Ovary (tissue), 9 donors: Measurements from ENCODE around the gene FILIP1L. TPM values are rescaled to one million over a fixed set of nuclear protein-coding genes. Genes with fewer than 3 reads are reported as not detected.

Source experiments
- DNase-seq, 5 donors: peaks; one replicate each; pipeline ENCODE4 v3.0.0-alpha.2; 2019 to 2020
- H3K27ac ChIP-seq, 2 donors: fragments of 200-600 bp; one replicate each; pipeline versions ENCODE4 v1.5.1 to v1.8.0; 2019 to 2022
- H3K27me3 ChIP-seq: fragments of 200-600 bp; one replicate; pipeline ENCODE4 v1.8.0; 2022
- H3K36me3 ChIP-seq: fragments of 200-600 bp; sonication (generic); one replicate; pipeline ENCODE4 v1.5.1; 2019
- H3K4me1 ChIP-seq: one replicate; pipeline ENCODE4 v1.8.1; 2013; ENCODE audit warnings: mild to moderate bottlenecking, moderate library complexity; ENCODE audit not compliant: insufficient read depth
- H3K4me3 ChIP-seq: fragments of 200-600 bp; sonication (generic); one replicate; pipeline ENCODE4 v1.5.1; 2017
- H3K9me3 ChIP-seq, 2 donors: fragments of 200-600 bp in 1 of 2; sonication (generic) in 1 of 2; one replicate each; pipeline versions ENCODE4 v1.5.1 to v1.8.1; 2013 to 2019; ENCODE audit warnings: mild to moderate bottlenecking in 1 of 2, moderate library complexity in 1 of 2
- EP300 ChIP-seq: sonication (generic); formaldehyde crosslinking; IDR thresholded peaks from one replicate; pipeline ENCODE4 v1.6.1; 2017; ENCODE audit warnings: antibody characterized with exemption
- POLR2A ChIP-seq: fragments of 450-650 bp; IDR thresholded peaks from one replicate; pipeline ENCODE4 v1.6.1; 2017; ENCODE audit warnings: antibody characterized with exemption, mild to moderate bottlenecking, moderate library complexity
- WGBS, 3 donors: extraction: QIAGEN DNeasy Blood & Tissue Kit in 1 of 3; methylation state at CpG; one replicate each; pipeline versions ENCODE4 v1.1.5 to v1.1.7; 2013 to 2017; 5-methylcytosine and 5-hydroxymethylcytosine counted together
- intact Hi-C, 4 donors: fragments of 100-400 bp; cut with DNase I; formaldehyde crosslinking; loops; one replicate each; pipeline versions ENCODE4 v1.11.0 to v1.15.1; 2022 to 2023
- polyA plus RNA-seq, 2 donors: library from polyadenylated mRNA; stranded (reverse); fragments of 200-250 nt in 1 of 2; fragments of 350-450 nt in 1 of 2; fragmentation: Illumina TruSeq in 1 of 2; extraction: RNeasy Lipid Tissue Mini Kit (QIAGEN cat#74804) in 1 of 2; gene quantifications; one replicate each; pipeline ENCODE4 v1.2.3, GENCODE V29; 2013 to 2014
- total RNA-seq, 7 donors: library from RNA; depleted of rRNA in 2 of 7; stranded (reverse); fragments of >200 nt in 2 of 7; fragmentation: NEBNext Ultra II Directional in 3 of 7; extraction: Animal tissue kit (Norgen Biotek cat#: 25700) in 3 of 7; gene quantifications; one replicate each; pipeline versions ENCODE4 v1.1.0 to v1.2.4, GENCODE V29; 2016 to 2023
- TF ChIP-seq, protein P1 (sequence below), 3 donors: fragments of 450-650 bp in 2 of 3; fragments of 200-600 bp in 1 of 3; IDR thresholded peaks; one replicate each; pipeline versions ENCODE4 v1.5.1 to v1.8.0; 2016 to 2022; ENCODE audit warnings: antibody characterized with exemption in 3 of 3, mild to moderate bottlenecking in 1 of 3
- donor health status: DM: no; HTN: no; CAD: no; lungs with moderate emphysema.
- donor health status: DM: no; HTN: no; CAD: no.
- donor health status: Bipolar disorder and iron deficiency.
- donor health status: DM: yes; HTN: yes; CAD: no.
- donor health status: DM: no; HTN: no; CAD: no.
- donor health status: DM: yes; HTN: yes; CAD: no.

Gene FILIP1L
- total and polyA plus RNA-seq, 9 donors = 23.7 to 174 (median 110) TPM

DNA sequence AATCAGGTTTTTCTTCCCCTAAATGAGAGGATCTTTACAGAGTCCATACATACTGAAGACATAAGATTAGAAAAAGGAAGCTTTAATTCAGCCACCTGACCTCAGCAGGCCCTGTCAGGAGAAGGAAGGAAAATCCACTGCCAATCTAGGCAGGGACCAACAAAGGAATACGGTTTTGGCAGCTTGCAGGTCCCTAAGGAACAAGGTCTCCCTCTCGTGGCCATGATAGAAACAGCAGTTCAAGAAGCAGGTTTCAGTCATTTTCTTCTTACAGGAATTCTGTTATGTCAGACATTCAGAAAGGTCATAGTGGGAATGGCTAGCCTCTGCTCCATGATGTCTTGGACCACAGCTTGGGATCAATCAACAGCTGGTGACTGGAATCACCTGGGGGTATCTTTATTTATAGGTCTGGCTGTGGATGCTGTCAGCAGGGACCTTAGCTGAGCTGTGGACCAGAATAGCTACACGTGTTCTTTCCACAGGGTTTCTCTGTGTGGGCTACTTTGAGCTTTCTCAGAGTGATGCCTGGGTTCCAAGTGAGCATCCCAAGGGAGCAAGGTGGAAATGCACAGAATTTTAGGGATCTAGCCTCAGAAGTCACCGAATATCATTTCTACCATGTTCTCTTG lies 306.0 kb downstream of the FILIP1L start:
- 43 to 47% (median 46%) methylated on average over 4 of the region's 4 CpGs for WGBS, 3 donors
- Histone ChIP-seq H3K4me1 (no peaks in the 10 kb centered on the region), H3K9me3 (peaks cover 0 to 3% of the 10 kb centered on the region in 2 donors), H3K27ac (no peak overlapping the region), H3K27me3 (no peaks in the 10 kb centered on the region), H3K4me3 (no peak overlapping the region), H3K36me3 (no peaks in the 10 kb centered on the region)
- TF ChIP-seq EP300 (no peak), POLR2A (no peak)
- TF ChIP-seq, protein P1, sequence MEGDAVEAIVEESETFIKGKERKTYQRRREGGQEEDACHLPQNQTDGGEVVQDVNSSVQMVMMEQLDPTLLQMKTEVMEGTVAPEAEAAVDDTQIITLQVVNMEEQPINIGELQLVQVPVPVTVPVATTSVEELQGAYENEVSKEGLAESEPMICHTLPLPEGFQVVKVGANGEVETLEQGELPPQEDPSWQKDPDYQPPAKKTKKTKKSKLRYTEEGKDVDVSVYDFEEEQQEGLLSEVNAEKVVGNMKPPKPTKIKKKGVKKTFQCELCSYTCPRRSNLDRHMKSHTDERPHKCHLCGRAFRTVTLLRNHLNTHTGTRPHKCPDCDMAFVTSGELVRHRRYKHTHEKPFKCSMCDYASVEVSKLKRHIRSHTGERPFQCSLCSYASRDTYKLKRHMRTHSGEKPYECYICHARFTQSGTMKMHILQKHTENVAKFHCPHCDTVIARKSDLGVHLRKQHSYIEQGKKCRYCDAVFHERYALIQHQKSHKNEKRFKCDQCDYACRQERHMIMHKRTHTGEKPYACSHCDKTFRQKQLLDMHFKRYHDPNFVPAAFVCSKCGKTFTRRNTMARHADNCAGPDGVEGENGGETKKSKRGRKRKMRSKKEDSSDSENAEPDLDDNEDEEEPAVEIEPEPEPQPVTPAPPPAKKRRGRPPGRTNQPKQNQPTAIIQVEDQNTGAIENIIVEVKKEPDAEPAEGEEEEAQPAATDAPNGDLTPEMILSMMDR (IDR thresholded peaks at IDR 0.05) = peak in 1 of 3 donors; percentile 31
- peak in 1 of 5 donors; percentile 41 for DNase-seq
- intact Hi-C loops = no loop called here

DNA sequence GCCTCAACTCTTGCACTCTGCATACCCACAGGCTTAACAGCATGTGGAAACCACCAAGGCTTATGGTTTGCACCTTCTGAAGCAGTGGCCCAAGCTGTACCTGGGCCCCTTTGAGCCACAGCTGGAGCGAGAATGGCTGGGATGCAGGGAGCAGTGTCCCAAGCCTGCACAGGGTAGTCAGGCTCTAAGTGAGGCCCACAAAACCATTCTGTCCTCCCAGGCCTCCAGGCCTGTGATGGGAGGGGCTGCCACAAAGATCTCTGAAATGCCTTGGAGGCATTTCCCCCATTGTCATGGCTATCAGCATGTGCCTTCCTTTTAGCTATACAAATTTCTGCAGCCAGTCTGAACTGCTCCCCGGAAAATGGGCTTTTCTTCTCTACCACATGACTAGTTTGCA lies 309.1 kb downstream of the FILIP1L start:
- H3K27ac ChIP-seq = no peak overlapping the region
- no peaks in the 10 kb centered on the region for H3K36me3 ChIP-seq
- no peak overlapping the region for H3K4me3 ChIP-seq
- no peak for DNase-seq
- intact Hi-C loops = no loop called here
- 94 to 100% (median 98%) methylated on average over 2 of the region's 2 CpGs for WGBS, 3 donors
- peaks cover 0 to 3% of the 10 kb centered on the region in 2 donors for H3K9me3 ChIP-seq
- TF ChIP-seq EP300 (no peak), POLR2A (no peak)
- TF ChIP-seq, protein P1 (IDR thresholded peaks at IDR 0.05) = no peak
- H3K4me1 ChIP-seq = no peaks in the 10 kb centered on the region
- no peaks in the 10 kb centered on the region for H3K27me3 ChIP-seq

DNA sequence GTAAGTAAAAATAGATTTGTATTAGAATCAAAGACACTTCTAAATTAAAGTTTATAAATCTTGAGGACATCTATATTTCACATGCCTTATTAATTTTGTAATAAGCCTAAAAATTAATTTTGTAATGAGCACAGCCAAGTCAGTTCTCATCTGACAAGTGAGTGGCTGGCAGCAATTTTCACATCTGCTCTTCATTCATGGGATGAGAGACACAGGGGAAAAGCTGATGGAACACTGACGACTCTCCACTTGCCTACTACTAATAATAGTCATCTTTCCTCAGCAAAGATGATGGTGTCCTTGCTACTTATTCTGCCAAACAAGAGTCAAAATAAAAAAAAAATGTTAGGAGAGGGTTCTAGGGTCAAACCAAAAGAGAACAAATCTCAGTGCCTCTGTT lies 311.0 kb downstream of the FILIP1L start:
- H3K27me3 ChIP-seq = no peaks in the 10 kb centered on the region
- intact Hi-C loops = no loop called here

DNA sequence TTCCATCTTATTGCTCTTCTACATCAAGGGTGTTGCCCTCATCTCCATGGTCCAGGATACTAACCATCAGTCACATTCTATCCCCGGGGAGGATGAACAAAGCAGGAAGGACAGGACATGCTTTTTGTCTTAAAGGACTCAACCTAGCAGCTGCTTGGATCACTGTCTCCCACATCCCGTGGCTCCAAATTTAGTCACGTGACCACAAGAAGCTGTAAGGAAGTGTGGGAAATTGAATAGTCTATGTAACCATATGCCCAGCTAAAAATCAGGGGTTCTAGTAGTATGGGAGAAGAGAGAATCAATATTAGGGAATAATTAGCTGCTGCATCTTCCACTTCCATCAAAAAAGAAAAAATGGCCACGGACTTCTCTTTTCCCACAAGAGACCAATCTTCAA lies 314.9 kb downstream of the FILIP1L start:
- intact Hi-C loops = no loop called here
- TF ChIP-seq EP300 = no peak
- no peak for TF ChIP-seq POLR2A
- TF ChIP-seq, protein P1 (IDR thresholded peaks at IDR 0.05) = no peak
- Histone ChIP-seq H3K4me1 (no peaks in the 10 kb centered on the region), H3K27me3 (no peaks in the 10 kb centered on the region), H3K9me3 (no peaks in the 10 kb centered on the region), H3K4me3 (no peak overlapping the region), H3K36me3 (no peaks in the 10 kb centered on the region), H3K27ac (no peak overlapping the region)
- DNase-seq = no peak
- whole genome bisulfite sequencing, 3 donors = 86 to 93% (median 89%) methylated on average over 4 of the region's 4 CpGs

More for the DNA sequence above, 311.0 kb downstream of the FILIP1L start:
- 79 to 88% (median 82%) methylated on average over 1 of the region's 1 CpG for WGBS, 3 donors
- no peak overlapping the region for H3K4me3 ChIP-seq
- no peaks in the 10 kb centered on the region for H3K36me3 ChIP-seq
- TF ChIP-seq, protein P1 (IDR thresholded peaks at IDR 0.05) = no peak
- TF ChIP-seq EP300 = no peak
- no peak for TF ChIP-seq POLR2A
- peaks cover 0 to 3% of the 10 kb centered on the region in 2 donors for H3K9me3 ChIP-seq
- no peak for DNase-seq
- no peak overlapping the region for H3K27ac ChIP-seq
- no peaks in the 10 kb centered on the region for H3K4me1 ChIP-seq
